Astrocyte of the cerebellum (primary cell): ENCODE measurements around the gene SNRPA1.

Source experiments
- DNase-seq: peaks from one replicate; pipeline ENCODE4 v3.0.0-alpha.2; 2011; ENCODE audit warnings: low read depth
- H3K4me3 ChIP-seq: 2 replicates; pipeline ENCODE4 v1.5.1; 2011; ENCODE audit warnings: mild to moderate bottlenecking, low read depth, low read length, moderate library complexity
- in situ Hi-C: cut with HindIII; loops from 2 replicates; pipeline ENCODE4 v1.10.0; 2017; ENCODE audit warnings: low sequenced_read_pairs
- TF ChIP-seq, protein P1 (sequence below): IDR thresholded peaks from 2 replicates; pipeline ENCODE4 v1.5.1; 2012; ENCODE audit warnings: low read length, low read depth, moderate library complexity, mild to moderate bottlenecking; ENCODE audit errors: missing control alignments

The SNRPA1 gene

DNA sequence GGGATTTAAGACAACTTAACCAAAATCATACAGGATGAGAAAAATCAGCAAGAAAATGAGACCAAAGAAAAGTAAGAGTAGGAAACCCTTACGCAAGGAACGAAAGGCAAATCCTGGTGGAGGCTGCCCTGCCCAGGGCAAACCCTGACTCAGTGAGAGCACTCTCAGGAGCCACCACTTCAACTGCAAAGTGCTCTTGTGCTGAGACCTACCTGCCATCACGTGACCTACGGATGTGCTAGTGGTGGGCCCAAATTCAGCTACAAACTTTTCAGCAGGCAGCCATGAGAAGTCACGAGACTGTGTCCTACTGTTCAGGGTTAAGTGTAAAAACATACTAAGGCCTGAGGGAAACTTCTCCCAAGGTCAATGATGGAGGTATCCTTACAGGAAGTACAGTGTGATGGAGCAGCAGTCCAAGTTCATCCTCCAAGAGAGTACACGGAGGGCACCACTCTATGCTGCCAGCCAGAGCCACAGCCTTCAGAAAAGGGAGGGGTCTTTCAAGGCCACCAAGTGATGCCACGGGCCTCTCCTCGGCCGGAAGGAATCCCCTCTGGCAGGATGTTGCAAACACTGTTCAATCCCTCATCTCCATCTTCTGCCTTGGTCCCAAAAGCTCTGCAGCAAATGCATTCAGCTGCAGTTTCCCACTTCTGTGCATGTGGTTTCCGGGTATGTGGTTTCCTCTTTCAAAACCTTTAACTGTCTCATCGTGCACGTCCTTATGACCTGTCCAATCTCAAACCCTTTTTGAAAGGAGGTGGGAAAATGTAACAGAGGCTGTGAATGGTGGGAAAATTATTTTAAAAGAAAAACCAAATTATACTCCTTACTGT, 52.7 kb downstream of the SNRPA1 start:
- no peak overlapping the region for H3K4me3 ChIP-seq
- no peak for DNase-seq
- in situ Hi-C loops = loop anchor here (5.0 to 10.0 kb wide), 2 partner anchors 118 to 150 kb away; no protein-coding TSS in a partner anchor
- TF ChIP-seq, protein P1, sequence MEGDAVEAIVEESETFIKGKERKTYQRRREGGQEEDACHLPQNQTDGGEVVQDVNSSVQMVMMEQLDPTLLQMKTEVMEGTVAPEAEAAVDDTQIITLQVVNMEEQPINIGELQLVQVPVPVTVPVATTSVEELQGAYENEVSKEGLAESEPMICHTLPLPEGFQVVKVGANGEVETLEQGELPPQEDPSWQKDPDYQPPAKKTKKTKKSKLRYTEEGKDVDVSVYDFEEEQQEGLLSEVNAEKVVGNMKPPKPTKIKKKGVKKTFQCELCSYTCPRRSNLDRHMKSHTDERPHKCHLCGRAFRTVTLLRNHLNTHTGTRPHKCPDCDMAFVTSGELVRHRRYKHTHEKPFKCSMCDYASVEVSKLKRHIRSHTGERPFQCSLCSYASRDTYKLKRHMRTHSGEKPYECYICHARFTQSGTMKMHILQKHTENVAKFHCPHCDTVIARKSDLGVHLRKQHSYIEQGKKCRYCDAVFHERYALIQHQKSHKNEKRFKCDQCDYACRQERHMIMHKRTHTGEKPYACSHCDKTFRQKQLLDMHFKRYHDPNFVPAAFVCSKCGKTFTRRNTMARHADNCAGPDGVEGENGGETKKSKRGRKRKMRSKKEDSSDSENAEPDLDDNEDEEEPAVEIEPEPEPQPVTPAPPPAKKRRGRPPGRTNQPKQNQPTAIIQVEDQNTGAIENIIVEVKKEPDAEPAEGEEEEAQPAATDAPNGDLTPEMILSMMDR = no peak

- DNase-seq = no peak
- TF ChIP-seq, protein P1 = no peak
- in situ Hi-C loops = loop anchor here (5.0 to 10.0 kb wide), 2 partner anchors 116 to 148 kb away; no protein-coding TSS in a partner anchor
- H3K4me3 ChIP-seq = no peak overlapping the region
Observed at GRCh38 chr15:101240358-101240757, 54.7 kb downstream of the SNRPA1 start.

DNA sequence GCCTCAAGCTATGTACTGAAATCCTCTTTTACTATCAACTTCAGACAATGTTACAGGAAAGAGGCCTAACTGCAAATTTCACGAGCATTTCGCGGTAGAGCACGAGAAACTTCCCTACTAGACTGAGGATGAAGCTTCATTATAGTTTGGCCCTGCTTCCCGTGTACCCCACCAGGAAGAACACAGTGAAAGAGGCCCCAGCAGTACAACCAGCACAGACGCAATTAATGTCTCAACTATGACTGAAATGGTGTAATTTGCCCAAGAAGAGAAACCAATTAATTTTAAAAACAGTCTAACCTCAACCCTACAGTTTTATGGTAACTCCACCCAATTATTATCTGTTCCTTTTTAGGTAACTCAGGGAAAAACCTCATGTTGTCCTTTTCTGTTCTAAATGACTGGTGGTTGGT, 55.3 kb downstream of the SNRPA1 start:
- in situ Hi-C loops = loop anchor here (5.0 to 10.0 kb wide), 2 partner anchors 115 to 147 kb away; no protein-coding TSS in a partner anchor
- TF ChIP-seq, protein P1 = no peak
- DNase-seq = no peak
- no peak overlapping the region for H3K4me3 ChIP-seq

DNA sequence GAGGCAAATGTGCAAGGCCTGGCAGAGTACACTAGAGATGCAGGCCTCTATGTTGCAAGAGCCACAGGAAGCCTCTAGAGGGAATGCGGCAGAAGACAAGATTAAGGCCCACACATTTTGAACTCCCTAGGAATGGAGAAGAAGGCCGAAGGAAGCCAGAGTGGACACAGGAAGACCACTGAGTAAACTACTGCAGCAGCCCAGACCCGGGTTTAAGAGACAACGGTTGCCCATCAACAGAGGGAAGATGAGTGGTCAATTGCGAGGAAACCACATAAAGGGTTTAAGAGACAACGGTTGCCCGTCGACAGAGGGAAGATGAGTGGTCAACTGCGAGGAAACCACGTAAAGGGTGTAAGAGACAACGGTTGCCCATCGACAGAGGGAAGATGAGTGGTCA, 57.8 kb downstream of the SNRPA1 start:
- H3K4me3 ChIP-seq = no peak overlapping the region
- TF ChIP-seq, protein P1 = no peak
- in situ Hi-C loops = no loop called here
- no peak for DNase-seq

DNA sequence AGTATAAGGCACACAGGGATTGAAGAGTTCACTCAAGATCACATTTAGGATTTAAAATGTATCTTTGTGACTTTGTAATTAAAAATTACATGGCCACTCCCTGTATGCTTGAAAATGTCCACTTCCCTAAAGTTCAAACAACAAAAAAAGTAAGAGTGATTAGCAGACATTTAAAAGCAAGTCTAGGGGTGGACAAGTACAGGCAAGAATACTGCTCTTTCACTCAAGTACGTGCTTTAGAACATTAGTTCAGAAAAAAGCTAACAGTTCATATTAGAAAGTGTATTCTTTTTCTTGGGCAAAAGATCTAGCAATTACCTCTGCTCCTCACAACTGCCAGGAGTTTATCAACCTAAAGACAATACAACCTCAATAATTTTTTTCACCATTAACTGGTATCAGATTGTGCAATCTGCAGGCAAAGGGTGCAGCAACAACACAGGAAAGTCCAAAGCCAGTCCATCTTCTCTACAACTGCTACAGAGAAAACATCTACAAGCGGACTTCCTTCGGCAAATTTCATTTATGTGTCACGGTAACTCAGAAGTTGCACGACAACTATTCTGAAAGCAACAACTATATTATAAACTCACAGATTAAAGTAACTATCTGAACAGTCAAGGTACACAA, 61.3 kb downstream of the SNRPA1 start:
- TF ChIP-seq, protein P1 = no peak
- H3K4me3 ChIP-seq = no peak overlapping the region
- no peak for DNase-seq
- in situ Hi-C loops = no loop called here

GRCh38 chr15:101232677-101233076, 62.4 kb downstream of the SNRPA1 start:
- no peak for DNase-seq
- TF ChIP-seq, protein P1 = no peak
- no peak overlapping the region for H3K4me3 ChIP-seq
- in situ Hi-C loops = no loop called here
